ENCODE measurements around the gene CCR6. TPM values are rescaled to one million over a fixed set of nuclear protein-coding genes. Genes with fewer than 3 reads are reported as not detected.

Gene CCR6
- total and polyA plus RNA-seq, 7 donors, result 0.01 to 0.05 TPM; not detected in 5

DNA sequence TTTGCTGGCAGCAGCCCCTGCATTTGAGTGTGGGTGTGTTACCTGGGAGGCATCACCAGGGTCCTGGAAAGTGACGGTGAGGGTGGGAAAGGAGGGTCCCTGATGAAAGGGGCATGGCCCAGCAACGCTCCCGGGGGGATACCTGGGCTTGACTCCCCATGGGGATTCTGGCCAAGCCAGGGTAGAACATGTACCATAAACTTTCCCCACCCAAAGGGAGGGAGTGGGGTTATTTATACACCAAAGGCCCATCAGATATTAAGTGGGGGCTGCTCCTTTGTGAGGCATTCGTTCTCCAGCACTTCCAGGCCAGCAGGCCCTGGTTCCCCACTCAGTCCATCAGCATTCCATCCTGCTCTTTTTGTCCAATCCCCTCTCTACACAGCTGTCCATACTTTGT, 20.6 kb upstream of the CCR6 start:
- intact Hi-C loops (cut with DNase I), result no loop called here
- no peak overlapping the region for H3K27ac ChIP-seq
- ATAC-seq (no peak), DNase-seq (no peak)
- TF ChIP-seq, protein P1, sequence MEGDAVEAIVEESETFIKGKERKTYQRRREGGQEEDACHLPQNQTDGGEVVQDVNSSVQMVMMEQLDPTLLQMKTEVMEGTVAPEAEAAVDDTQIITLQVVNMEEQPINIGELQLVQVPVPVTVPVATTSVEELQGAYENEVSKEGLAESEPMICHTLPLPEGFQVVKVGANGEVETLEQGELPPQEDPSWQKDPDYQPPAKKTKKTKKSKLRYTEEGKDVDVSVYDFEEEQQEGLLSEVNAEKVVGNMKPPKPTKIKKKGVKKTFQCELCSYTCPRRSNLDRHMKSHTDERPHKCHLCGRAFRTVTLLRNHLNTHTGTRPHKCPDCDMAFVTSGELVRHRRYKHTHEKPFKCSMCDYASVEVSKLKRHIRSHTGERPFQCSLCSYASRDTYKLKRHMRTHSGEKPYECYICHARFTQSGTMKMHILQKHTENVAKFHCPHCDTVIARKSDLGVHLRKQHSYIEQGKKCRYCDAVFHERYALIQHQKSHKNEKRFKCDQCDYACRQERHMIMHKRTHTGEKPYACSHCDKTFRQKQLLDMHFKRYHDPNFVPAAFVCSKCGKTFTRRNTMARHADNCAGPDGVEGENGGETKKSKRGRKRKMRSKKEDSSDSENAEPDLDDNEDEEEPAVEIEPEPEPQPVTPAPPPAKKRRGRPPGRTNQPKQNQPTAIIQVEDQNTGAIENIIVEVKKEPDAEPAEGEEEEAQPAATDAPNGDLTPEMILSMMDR (IDR thresholded peaks at IDR 0.05), result no peak
- H3K4me1 ChIP-seq, result no peaks in the 10 kb centered on the region
- 70 to 90% (median 75%) methylated on average over 4 of the region's 4 CpGs for WGBS, 3 donors
- H3K36me3 ChIP-seq (ENCODE audit: insufficient read depth in 1 of 2, low read depth in 1 of 2), result no peaks in the 10 kb centered on the region
- no peak overlapping the region for H3K4me3 ChIP-seq
- no peaks in the 10 kb centered on the region for H3K27me3 ChIP-seq (ENCODE audit: insufficient read depth in 3 of 3, low read length in 2 of 3)
- no peaks in the 10 kb centered on the region for H3K9me3 ChIP-seq

GRCh38 chr6:167103041-167103891, 19.6 kb upstream of the CCR6 start:
- H3K4me3 ChIP-seq, result no peak overlapping the region
- TF ChIP-seq, protein P1 (IDR thresholded peaks at IDR 0.05), result no peak
- no peaks in the 10 kb centered on the region for H3K36me3 ChIP-seq (ENCODE audit: insufficient read depth in 1 of 2, low read depth in 1 of 2)
- H3K27me3 ChIP-seq (ENCODE audit: insufficient read depth in 3 of 3, low read length in 2 of 3), result no peaks in the 10 kb centered on the region
- no peaks in the 10 kb centered on the region for H3K9me3 ChIP-seq
- no peaks in the 10 kb centered on the region for H3K4me1 ChIP-seq
- DNase-seq, result no peak
- no peak overlapping the region for H3K27ac ChIP-seq
- WGBS, 3 donors, result 92 to 96% (median 94%) methylated on average over 11 of the region's 11 CpGs
- intact Hi-C loops (cut with DNase I), result no loop called here
- ATAC-seq, result no peak

- H3K27me3 ChIP-seq (ENCODE audit: insufficient read depth in 3 of 3, low read length in 2 of 3), result no peaks in the 10 kb centered on the region
- DNase-seq, result no peak
- no peak overlapping the region for H3K4me3 ChIP-seq
- no peaks in the 10 kb centered on the region for H3K4me1 ChIP-seq
- ATAC-seq, result no peak
- no peaks in the 10 kb centered on the region for H3K9me3 ChIP-seq
- H3K36me3 ChIP-seq (ENCODE audit: insufficient read depth in 1 of 2, low read depth in 1 of 2), result no peaks in the 10 kb centered on the region
- 89 to 90% (median 89%) methylated on average over 3 of the region's 3 CpGs for WGBS, 3 donors
- no peak overlapping the region for H3K27ac ChIP-seq
- TF ChIP-seq, protein P1 (IDR thresholded peaks at IDR 0.05), result no peak
- intact Hi-C loops (cut with DNase I), result no loop called here
Observed at GRCh38 chr6:167104388-167104787, 18.5 kb upstream of the CCR6 start.

DNA sequence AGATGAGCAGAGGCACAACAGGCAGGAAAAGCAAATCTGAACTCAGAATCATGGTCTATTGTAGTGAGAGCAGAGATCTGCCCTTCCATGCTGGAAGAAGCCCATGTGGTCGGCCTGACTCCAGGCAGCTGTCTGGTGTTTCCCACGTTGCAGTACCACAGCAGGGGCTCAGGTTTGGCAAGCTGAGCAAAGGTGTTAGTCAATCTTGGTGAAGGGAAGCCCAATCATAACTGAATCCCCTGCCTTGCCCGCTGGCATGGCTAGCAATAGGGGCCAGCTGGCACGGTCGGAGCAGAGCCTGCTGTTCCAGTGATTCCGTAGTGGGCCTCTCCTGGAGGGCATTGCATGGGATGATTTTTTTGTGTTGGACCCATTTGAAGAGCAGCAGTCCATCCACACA, 17.8 kb upstream of the CCR6 start:
- no peaks in the 10 kb centered on the region for H3K9me3 ChIP-seq

More for the DNA sequence above, 17.8 kb upstream of the CCR6 start:
- ATAC-seq (no peak), DNase-seq (no peak)
- Histone ChIP-seq H3K27me3 (ENCODE audit: insufficient read depth in 3 of 3, low read length in 2 of 3) (peaks cover 0 to 1% (median 0%) of the 10 kb centered on the region in 3 donors), H3K4me3 (no peak overlapping the region), H3K4me1 (no peaks in the 10 kb centered on the region), H3K27ac (no peak overlapping the region), H3K36me3 (ENCODE audit: insufficient read depth in 1 of 2, low read depth in 1 of 2) (no peaks in the 10 kb centered on the region)
- TF ChIP-seq, protein P1 (IDR thresholded peaks at IDR 0.05), result no peak
- WGBS, 3 donors, result 74 to 85% (median 79%) methylated on average over 6 of the region's 6 CpGs
- intact Hi-C loops (cut with DNase I), result no loop called here
